HG03139 (cell line): ENCODE data around the gene TRAPPC13.
"Not testable (repeated sequence)": the region's sequence is repeated elsewhere in the genome, so short reads cannot be mapped to it uniquely, and the experiment has no call there.

Experiments
- ATAC-seq: cut with Tn5 transposase; IDR thresholded peaks from one replicate; pipeline ENCODE4 v1.9.1; 2021; ENCODE audit not compliant: unreplicated experiment

The TRAPPC13 gene

GRCh38 chr5:65624571-65625555 is at the start of gene TRAPPC13, which contains the start of gene SHLD3:
Gene TRAPPC13 (plus strand): TSS chr5:65625027. CDS start chr5:65625061, 34 bp downstream.
Gene SHLD3 (plus strand): TSS chr5:65625027. CDS start chr5:65629588, 4,561 bp downstream.
- peak; percentile 64 for ATAC-seq

- no peak for ATAC-seq
Measured at GRCh38 chr5:65577141-65577540, 47.7 kb upstream of the TRAPPC13 start.

- no peak for ATAC-seq
Measured at GRCh38 chr5:65588694-65589093, 36.1 kb upstream of the TRAPPC13 start.

DNA sequence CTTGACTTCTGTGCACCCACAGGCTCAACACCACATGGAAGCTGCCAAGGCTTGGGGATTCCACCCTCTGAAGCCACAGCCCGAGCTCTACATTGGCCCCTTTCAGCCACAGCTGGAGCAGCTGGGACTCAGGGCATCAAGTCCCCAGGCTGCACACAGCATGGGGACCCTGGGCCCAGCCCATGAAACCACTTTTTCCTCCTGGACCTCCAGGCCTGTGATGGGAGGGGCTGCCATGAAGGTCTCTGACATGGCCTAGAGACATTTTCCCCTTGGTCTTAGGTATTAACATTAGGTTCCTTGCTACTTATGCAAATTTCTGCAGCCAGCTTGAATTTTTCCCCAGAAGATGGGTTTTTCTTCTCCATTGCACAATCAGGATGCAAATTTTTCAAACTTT is 23.1 kb upstream of the TRAPPC13 start:
- ATAC-seq = not testable (repeated sequence)

DNA sequence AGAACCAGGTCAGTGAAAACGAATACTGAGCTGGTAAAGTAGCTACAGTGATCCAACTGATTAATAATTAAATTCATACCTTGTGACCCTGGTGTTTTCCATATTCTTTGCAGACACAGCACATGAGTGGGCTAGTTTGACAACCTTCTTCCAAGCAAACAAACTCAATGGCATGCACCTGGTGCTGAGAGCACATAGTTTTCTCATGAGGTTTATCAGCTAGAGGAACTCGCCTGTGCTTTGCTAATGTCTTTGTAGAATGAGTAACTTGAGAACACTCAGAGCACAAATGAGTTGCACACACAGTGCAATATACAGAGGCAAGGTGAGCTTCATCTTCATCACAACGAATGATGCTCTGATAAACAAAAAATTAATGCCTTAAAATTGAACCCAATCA is 13.3 kb upstream of the TRAPPC13 start:
- ATAC-seq = no peak

- ATAC-seq = no peak
Measured at GRCh38 chr5:65612298-65612907, 12.4 kb upstream of the TRAPPC13 start.

GRCh38 chr5:65620021-65620420 is 4.8 kb upstream of the TRAPPC13 start:
- no peak for ATAC-seq

GRCh38 chr5:65621961-65622360 is 2.9 kb upstream of the TRAPPC13 start:
- ATAC-seq = not testable (repeated sequence)

GRCh38 chr5:65623482-65623881 is 1.3 kb upstream of the TRAPPC13 start:
- no peak for ATAC-seq

DNA sequence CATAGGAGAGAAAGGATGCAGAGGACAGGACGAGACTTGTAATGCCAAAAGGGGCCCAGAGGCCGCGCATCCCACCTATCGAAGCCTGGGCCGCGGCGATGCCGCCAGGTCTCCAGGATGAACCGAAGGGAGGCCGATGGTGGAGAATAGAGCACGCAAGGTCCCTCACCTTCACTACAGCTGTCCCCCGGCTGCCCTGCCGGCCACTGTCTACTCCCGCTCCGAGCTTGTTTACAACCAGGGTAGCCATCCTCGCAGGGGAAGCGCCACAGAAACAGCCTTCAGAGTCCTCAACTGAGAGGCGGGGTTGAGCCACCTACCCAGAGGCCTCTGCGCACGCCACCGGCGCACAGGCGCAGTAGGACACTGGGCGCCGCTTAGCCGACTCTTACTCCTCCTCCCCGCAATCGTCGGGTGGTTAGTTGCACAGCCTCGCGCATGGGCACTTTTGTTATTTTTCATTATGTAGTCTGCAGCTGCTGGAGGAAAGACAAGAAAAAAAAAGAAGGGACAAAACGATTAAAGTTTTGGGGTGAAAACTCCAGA is 729 bp upstream of the TRAPPC13 start, which contains the start of gene TRIM23:
Gene TRIM23 (minus strand): TSS at position 309 of the 546 bp plus-strand sequence. CDS start 59 bp downstream, at position 250.
- peak; percentile 97 for ATAC-seq

GRCh38 chr5:65625743-65626142 is 916 bp downstream of the TRAPPC13 start:
- no peak for ATAC-seq

- ATAC-seq = no peak
Measured at GRCh38 chr5:65630981-65631380, 6.2 kb downstream of the TRAPPC13 start.

GRCh38 chr5:65640240-65640639 is 15.4 kb downstream of the TRAPPC13 start:
- ATAC-seq = no peak

DNA sequence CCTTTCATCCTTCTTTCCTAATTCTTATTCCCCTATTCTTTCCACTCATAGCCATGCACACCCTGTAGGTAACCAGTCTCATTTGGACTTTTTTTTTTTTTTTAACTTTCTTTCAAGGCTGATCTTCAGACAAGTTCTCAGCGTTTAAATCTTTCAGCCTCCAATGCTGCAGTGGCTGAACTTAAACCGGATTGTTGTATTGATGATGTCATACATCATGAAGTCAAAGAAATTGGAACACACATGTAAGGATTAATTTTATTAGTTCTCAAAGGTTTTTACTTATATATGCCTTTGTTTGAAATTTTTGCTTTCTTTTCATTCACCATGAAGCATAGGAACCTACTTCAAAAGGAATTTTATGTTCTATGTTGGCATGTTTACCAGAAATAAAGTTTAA is 22.1 kb downstream of the TRAPPC13 start:
- no peak for ATAC-seq

DNA sequence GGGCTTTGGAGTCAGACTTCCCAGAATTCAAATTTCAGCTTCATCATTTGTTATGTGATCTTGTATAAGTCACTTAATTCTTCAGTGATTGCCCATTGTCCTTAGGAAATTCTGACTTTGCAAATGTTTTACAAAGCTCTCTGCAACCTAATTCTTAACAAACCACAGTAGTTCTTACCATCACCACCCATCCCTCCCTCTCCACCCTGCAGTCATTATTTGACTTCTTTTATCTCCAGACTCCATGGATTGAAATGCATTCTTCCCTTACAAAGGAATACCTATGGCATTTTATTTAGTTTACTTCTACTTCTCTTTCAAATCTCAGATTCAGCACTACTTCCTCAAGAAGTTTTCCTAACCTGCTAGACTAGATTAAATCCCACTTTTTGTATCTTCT is 23.1 kb downstream of the TRAPPC13 start:
- no peak for ATAC-seq

GRCh38 chr5:65651144-65651543 is 26.3 kb downstream of the TRAPPC13 start:
- no peak for ATAC-seq

DNA sequence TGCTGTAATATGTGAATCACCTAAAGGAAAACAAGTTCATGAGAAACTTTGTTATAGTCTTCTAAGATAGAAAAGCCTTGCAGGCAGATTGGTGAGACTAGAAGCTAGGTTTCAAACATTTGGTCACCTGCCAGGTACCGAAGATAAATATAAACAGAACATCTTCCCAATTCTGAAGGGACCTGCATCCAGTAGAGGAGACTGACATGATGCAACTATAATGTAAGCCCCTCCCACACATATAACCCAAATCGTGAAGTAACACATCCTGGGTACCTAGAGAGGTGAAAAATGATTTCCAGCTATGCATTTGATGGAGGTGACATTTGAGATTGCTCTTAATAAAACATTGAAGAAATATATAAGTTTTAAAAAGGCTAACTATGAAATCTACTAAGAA is 29.9 kb downstream of the TRAPPC13 start:
- no peak for ATAC-seq

GRCh38 chr5:65663804-65664521 is 39.1 kb downstream of the TRAPPC13 start:
- ATAC-seq = no peak

DNA sequence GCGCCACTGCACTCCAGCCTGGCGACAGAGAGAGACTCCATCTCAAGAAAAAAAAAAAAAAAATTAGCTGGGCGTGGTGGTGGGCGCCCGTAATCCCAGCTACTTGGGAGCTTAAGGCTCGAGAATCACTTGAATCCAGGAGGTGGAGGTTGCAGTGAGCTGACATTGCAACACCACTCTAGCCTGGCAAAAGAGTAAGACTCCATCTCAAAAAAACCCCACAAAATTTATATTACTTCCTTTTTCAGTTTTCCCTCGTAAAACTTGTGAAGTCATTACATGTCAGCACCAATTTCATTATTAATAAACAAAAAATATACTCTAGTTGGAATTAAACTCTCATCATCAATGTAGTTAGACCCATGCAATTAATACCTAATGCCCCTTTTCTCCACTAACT is 43.9 kb downstream of the TRAPPC13 start:
- ATAC-seq = no peak

- no peak for ATAC-seq
Measured at GRCh38 chr5:65672796-65673195, 48.0 kb downstream of the TRAPPC13 start.

DNA sequence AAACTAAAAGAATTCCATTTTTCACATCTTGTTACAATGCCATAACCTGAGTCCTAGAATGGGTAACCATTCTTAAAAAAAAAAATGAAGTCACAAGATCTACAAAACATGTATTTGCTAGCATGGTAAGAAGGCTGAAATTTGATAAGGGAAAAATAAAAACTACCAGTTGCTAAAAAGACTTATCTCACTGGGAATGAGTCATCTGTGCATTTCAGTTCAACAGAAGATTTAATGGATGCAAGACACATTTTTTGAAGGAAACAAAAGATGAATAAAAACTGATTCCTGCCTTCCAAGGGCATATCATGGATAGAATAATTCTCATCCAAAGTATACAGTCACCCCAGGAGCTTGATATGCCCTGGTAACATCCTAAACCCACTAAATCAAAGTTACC is 49.9 kb downstream of the TRAPPC13 start:
- ATAC-seq = no peak
